ENCODE results near the gene FAM234B.
"Not testable (repeated sequence)": the region's sequence is repeated elsewhere in the genome, so short reads cannot be mapped to it uniquely, and the experiment has no call there.

FAM234B gene

DNA sequence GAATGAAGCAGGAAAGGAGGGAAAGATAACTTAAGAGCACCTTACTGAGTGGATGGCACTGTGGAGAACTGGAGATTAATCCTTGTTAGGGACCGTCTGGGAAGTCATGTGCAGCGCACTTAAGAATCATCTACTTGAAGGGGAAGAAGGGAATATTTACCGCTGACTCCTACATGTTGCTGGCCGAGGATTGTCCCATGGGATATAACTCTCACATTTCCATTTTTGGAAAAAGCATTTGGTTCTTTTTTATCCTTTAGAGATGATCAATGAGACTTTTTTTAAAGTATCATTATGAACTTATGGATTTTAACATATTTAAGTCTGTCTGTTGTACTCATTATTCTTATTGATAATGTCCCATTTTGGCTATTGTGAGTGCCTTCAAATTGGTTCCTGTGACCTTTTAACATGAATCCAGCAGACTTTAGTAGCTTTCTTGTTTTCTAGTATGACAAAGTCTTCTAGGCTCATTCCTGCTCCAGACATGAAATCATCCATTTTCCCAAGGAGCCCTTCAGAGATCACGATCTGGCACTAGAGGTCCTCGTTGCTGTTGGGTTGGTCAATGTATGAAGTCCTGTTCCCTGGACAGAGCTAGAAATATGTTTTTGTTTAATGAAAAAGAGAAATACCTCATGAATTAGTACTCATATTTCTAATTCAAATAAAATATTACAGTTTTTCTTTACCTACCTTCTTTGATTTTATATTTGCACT is 20.2 kb upstream of the FAM234B start:
- no peak for DNase-seq (ENCODE audit: low read depth)

DNA sequence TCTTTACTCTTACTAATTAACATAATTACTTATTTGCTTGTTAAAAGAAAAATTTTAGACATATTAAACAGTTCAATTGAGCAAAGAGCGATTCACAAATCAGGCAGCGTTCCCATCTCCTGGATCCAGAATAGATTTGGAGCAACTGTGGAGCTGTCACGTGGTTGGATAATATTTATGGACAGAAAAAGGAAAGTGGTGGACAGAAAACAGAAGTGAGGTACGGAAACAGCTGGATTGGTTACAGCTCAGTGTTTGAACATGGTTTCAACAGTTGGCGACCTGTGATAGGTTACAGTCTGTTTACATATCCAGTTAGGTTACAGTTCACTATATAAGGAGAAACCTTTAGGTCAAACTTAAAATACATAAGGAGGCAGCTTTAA is 19.7 kb upstream of the FAM234B start:
- DNase-seq (ENCODE audit: low read depth), result no peak

DNA sequence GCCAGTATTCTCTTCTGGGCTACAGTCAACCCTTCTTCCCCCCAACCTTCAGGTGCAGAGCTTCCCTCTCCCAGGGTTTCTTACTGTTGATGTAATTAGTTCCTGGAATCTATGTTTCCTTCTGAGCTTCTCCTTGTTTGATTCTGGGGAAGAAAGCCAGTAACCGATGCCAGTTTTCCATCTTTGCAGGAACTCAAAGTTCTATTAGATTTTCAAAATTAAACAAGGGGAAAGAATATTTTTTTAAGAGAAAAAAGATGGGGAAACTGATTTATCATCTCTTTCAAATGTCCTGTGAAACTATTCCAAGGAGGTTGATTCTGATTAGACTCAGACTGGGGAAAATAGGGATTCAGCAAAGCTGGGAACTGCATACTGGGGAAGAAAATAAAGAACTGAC is 17.9 kb upstream of the FAM234B start:
- no peak for DNase-seq (ENCODE audit: low read depth)

DNA sequence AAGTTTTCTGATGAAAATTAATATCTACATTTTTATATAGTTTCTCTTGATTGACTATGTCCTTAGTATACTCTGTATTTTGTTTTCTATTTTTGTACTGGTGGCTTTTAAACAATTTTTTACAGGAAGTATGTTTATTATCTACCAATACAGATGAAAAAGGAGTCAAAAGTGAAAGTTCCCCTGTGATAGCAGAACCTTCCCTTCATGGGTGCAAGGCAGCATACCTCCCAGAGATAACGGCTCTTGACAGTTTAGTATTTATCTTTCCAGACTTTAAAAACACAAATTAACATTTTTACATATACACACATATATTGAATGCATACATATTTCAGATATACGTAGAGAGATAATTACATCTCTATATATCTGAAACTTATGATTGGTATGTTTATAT is 17.1 kb upstream of the FAM234B start:
- no peak for DNase-seq (ENCODE audit: low read depth)

DNA sequence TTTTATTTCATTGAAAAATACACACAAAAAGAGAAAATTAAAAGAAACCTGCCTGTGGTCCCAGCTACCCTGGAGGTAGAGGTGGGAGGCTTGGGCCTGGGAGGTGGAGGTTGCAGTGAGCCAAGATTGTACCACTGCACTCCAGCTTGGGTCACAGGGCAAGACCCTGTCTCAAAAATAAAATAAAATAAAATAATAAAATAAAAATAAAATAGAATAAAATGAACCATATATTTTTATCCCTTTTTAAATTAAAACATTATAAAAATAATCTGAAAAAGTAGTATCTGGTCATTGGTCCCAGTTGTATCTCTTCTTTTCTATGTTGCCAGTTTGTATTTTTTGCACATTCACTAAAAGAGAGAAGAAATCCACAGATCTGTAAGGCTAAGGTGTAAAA is 16.7 kb upstream of the FAM234B start:
- DNase-seq (ENCODE audit: low read depth), result no peak

DNA sequence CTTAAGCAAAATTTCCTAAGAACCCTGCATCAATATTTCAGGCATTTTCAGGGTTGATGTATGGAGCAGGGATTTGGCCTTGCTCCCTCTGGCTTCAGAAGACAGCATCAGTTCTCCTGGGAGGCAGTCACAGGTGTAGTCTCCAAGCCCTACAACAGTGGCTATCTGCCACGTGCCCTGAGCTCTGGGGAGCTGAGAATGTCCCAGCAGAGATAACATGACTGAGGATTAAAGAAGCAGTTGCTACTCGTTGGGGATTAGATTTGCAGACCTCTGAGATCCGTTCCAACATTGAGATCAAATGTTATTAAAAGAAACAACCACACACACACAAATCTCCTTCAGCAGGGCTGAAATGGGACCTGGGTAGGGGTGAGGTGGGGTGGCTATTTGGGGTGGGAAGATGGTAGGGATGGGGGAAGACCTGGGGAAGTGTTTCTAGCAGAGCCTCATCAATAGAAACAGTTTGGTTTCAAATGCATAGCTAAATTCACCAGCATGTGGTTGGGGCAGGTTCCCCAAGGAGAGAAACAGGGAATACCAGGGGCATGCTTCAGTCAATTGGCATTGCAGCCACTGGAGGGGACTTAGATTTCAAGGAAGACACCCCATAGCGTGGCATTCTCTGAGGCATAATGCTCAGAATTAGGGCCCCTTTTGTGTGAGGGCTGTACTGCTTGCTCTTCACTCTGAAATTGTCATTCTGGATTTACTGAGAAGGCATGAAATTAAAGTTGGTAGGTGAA is 15.2 kb upstream of the FAM234B start:
- DNase-seq (ENCODE audit: low read depth), result no peak

DNA sequence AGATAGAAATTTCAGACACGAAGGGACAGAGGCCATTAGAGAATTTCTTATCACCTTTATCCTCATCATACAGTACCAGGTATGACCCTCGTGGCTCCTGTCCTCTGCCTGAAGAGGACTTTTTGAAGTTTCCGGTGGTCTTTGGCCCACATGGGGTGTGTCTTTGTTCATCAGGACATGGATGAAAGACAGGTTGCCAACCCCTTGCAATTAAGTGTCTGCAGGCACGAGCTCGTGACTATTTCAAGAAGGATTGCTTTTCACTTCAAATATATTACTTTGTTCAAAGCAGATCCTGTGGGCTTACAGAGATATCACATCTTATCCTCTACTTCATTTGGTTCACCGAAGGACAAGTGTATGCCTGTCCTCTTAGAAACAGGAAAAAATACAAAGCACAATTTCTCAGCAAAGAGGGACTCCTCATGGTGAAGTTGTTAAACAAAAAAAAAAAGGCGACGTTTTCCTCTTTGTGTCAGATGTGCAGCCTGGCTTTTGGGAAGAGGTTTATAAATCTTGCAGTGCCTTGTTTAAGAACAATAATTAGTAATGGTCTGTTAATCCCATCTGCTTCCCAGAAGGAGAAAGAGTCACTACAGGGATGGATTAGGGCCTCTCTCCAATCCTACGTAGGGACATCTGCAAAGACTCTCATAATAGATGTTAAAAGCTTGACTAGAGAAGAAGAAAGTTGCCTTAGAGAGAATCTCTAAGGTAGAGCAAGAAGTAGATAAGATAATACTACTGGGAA is 13.5 kb upstream of the FAM234B start:
- DNase-seq (ENCODE audit: low read depth), result no peak

DNA sequence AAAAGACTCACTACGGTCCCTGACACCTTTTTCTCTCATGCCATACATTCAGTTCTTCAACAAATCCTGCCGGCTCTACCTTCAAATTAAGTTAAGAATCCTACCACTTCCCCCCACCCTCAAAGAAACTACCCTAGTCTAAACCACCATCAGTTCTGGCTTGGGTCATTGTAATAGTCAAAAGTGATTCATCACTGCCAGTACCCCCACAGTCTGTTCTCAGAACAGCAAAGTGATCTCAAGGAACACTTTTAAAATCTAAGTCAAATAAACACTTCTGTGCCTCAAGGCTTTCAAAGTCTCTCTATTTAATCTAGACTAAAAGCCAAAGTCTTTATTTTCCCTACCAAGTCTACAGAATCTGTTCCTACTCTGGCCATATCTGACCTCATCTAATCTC is 12.0 kb upstream of the FAM234B start:
- no peak for DNase-seq (ENCODE audit: low read depth)

DNA sequence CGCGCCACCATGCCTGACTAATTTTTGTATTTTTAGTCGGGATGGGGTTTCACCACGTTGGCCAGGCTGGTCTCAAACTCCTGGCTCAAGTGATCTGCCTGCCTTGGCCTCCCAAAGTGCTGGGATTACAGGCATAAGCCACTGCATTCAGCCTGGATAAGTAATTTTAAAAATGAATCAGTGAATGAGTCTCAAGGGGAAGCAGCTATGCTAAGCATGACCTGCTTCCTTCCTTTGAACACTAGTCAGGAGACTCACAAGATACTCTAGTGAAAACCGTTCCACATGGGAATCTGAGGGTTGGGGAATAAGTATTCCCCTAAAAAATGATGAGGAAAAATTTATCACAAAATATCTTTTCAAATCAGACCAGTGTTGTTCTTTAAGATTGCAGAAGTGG is 10.7 kb upstream of the FAM234B start:
- DNase-seq (ENCODE audit: low read depth), result no peak

DNA sequence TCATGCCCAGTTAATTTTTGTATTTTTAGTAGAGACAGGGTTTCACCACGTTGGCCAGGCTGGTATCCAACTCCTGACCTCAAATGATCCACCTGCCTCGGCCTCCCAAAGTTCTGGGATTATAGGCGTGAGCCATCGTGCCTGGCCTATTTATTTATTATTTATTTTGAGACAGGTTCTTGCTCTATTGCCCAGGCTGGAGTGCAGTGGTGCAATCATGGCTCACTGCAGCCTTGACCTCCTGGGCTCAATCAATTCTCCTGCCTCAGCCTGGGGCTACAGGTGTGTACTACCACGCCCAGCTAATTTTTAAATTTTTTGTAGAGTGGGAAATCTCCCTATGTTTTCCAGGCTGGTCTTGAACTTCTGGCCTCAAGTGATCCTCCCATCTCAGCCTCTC is 8.8 kb upstream of the FAM234B start:
- not testable (repeated sequence) for DNase-seq (ENCODE audit: low read depth)

DNA sequence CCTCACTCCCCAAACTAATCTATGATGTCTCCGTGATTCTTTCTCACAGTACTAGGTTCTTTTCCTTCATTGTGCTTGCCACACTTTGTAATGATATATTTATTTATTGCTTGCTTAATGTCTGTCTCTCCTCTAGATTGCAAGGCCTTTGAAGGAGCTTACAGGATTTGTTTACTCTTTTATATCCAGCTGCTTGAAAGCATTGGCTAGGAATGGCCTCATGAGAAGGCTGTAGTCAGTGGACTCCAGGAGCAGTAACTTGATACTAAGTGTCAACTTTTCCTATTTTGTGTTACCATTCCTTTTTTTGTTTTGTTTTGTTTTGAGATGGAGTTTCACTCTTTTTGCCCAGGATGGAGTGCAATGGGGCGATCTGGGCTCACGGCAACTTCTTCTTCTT is 7.3 kb upstream of the FAM234B start:
- no peak for DNase-seq (ENCODE audit: low read depth)

DNA sequence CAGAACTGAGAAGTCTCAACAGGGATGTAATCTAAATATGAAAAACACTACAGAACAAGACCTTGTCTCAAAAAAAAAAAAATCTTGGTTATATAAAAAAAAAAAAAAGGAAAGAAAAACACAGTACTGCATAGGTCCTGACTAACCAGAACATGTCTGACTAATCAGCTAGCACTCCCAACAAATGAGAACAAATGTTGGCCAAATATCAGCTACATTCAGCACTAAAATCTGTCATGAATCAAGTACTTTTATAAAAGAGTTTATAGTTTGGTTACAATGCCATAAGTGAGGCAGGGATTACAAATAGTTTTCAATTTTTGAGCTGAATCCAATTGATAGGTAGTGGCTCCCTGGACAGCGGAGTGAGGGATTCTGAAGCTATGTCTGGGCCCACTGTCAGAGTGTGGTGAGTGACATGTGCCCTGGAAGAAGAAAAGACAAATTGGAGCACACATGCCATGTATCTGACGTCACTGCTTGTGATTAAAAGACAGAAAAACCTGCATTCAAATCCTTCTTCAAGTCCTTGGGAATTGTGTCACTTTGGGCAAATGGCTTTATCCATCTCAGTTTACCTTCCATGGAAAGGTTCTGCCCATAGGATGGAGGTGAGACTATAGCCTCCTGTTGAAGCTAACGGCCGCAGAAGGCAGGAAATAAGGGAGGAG is 5.6 kb upstream of the FAM234B start:
- no peak for DNase-seq (ENCODE audit: low read depth)

DNA sequence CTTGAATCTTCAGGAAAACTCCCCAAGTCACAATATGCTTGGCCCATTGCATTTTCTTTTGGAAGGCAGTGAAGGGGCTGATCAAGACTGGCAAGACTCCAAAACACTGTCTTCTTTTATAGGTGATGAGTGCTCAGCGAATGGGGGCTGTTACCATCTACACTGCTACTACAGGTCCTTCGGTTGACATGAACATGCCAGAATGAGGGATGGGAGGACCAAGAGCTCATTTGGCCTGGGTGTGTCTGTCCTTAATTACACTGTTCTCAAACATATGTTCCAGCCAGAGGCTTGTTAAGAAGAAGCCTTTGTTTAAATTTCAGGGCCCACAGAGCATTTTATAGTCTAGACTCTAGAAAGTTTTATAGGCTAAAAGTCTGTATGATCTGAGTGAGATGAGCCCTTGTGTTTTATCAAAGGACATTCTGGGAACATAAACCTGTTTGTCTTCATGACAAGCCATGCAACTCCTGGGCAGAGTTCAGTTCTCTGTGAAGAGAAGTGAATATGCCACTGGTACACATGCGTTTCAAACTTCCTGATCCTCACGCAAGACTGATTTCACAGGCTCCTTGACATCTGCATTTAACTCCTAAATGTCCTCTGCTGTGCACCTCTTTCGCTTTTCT is 4.7 kb upstream of the FAM234B start:
- no peak for DNase-seq (ENCODE audit: low read depth)

DNA sequence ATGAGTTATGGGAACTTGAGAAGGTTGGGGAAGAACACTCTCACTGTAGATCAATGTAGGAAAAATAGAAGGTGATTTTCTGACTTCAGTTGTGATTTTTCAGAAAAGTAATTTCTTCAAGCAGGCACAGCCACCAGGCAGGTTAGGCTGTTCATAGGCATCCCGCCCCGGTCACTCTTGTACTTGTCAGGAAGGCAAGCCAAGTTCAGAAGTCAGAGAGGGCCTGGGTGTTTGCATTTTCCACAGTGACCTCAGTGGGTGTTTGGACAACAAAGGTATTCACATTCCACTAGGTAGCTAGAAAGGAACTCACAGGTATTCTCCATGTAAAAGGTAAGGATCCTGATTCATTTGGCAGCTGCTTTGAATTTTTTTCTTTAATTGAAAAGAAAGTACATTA is 3.0 kb upstream of the FAM234B start:
- DNase-seq (ENCODE audit: low read depth), result no peak

DNA sequence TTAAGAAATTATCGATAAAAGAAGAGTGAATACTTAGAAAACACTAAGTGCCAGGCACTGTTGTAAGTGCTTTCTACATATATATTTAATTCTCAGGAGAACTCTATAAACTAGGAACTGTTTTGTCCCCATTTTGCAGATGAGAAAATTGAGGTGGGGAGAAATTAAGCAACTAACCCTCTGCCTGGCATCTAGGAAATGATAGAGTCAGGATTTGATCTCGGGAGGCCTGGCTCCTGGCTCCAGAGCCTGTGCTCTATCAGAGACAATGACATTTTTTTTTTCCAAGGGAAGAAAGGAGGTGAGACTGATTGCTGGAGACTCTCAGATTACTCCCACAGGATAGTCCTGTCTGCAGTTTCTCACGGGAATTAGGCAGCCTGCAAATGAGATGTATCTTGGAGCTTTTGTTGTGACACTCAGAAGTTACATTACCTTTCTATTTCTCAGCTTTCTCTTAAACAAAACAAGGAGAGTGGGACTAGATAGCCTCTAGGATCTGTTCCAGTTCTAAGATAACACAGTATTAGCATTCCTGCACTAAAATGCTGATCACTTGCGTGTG is 1.4 kb upstream of the FAM234B start:
- no peak for DNase-seq (ENCODE audit: low read depth)

DNA sequence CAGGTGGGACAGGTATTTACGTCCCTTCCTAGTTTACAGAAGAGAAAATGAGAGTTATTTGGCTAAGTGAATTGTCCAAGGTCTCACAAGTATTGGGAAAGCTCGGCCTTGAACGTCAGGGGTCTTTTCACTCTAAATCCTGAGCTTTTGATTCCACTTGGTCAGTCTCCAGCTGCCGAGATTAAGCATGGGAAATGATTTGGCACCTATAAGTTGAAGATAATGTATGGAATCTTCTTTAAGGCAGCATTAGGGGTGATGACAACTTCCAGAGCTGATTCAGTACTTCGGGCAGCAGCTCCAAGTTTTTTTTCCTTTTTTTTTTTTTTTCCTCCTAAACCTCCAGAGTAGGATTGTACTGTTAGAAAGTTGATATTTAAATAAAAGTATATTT is 722 bp downstream of the FAM234B start:
- no peak for DNase-seq (ENCODE audit: low read depth)

DNA sequence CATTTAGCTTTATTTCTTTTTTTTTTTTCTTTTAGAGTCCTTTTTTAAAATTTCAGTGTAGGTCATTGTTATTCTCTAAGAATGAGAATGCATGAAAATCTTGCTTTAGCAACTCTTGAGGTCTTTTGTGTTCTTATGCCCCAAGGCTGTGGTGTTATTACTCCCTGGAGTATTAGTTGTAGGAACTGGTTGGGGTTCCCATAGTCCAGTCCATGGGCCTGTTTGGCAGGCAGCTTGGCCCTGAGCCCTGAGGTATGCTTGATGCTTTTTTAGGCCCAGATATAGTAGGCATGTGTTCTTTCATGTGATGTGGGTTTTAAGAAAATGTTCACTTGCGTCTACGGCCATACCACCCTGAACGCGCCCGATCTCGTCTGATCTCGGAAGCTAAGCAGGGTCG is 1.6 kb downstream of the FAM234B start:
- DNase-seq (ENCODE audit: low read depth), result no peak

DNA sequence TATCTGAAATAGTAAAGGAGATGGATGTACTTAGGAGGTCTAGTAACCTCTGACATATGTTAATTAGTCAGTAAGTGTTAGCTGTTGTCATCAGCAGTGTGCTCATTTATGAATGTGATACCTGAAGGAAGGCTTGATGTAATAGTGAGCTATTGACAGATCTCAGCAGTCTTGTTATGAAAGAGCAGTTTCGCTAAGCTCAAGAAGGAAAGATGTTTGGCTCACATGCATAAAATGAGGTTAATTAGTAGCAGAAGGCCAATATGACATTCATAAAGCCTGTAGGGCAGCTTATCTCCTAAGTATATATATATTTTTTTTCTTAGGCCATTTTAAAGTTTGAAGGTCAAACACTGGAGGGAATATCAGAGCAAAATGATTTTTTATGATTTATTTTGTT is 2.8 kb downstream of the FAM234B start:
- DNase-seq (ENCODE audit: low read depth), result no peak

DNA sequence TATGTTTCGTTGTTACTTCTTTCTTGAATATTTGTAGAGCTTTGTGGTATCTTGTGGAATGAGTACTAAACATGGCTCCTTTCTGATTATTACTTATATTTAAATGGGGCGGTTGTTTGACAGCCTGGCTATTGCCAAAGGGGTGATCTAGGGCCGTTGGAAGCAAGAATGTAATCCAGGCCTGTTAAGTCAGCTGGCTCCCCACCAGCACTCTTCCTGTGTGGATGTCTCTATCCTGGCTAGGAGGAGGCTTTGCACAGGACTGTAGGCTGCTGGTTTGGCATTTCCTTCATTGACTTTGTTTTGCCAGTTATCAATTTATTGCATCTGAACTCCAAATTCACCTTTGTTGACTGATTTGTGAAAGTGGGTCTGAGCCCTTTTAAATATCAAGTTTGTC is 5.6 kb downstream of the FAM234B start:
- DNase-seq (ENCODE audit: low read depth), result no peak

DNA sequence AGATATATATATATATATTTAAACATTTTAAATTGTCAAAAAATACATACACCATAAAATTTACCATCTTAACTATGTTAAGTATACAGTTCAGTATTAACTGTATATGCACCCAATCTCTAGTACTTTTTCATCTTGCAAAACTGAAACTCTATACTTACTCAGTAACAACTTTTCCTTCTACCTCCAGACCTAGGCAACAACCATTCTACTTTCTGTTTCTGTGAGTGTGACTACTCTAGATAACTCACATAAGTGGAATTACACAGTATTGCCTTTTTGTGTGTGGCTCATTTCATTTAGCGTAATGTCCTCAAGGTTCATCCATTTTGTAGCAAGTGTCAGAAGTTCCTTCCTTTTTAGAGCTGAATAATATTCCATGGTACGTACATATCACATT is 8.2 kb downstream of the FAM234B start:
- DNase-seq (ENCODE audit: low read depth), result no peak

DNA sequence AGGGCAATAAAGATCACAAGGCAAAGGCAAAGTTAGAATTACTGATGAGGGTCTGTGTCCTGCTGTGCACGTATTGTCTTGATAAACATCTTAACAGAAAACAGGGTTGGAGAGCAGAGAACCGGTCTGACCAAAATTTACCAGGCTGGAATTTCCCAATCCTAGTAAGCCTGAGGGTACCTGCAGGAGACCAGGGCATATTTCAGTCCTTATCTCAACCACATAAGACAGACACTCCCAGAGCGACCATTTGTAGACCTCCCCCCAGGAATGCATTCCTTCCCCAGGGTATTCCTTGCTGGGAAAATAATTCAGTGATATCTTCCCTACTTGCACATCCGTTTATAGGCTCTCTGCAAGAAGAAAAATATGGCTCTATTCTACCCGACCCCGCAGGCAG is 9.4 kb downstream of the FAM234B start:
- not testable (repeated sequence) for DNase-seq (ENCODE audit: low read depth)

DNA sequence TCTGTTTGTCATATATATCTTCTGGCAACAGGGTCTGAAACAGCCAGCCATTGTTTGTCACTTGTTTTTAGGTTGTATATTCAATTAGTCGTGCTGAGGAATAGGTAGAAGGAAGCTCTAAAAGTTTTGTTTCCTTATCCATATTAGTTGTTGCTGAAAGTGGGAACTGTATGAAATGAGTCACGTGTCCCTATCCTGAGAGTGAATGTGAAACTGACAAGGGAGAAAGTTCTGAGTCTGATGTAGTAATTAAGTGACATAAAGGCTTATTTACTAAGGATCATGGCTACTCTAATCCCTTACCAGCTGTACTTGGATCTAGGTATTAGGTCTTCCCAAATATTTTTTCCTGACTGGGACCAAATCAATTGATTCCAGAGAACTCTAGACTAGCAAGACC is 16.4 kb downstream of the FAM234B start:
- no peak for DNase-seq (ENCODE audit: low read depth)
